HL-60 (cell line): ENCODE results near the gene LCE3B.
"Not testable (repeated sequence)": the region's sequence is repeated elsewhere in the genome, so short reads cannot be mapped to it uniquely, and the experiment has no call there.

Experiments
- DNase-seq, 2 experiments: peaks; one replicate each; pipeline ENCODE4 v3.0.0-alpha.2; 2010 to 2020; ENCODE audit warnings: low read depth in 1 of 2, low spot score in 1 of 2
- H3K27ac ChIP-seq: fragments of 250-450 bp; sonication (Bioruptor Pico); replicated peaks from 2 replicates; pipeline ENCODE4 v1.5.1; 2020; ENCODE audit warnings: mild to moderate bottlenecking, moderate library complexity
- H3K27me3 ChIP-seq: fragments of 250-450 bp; sonication (Bioruptor Pico); 2 replicates; pipeline ENCODE4 v1.5.1; 2021; ENCODE audit warnings: mild to moderate bottlenecking, moderate library complexity; ENCODE audit not compliant: insufficient read depth, poor library complexity, severe bottlenecking
- H3K4me3 ChIP-seq: replicated peaks from 2 replicates; pipeline ENCODE4 v1.5.1; 2011; ENCODE audit warnings: mild to moderate bottlenecking, control low read depth, low read length; ENCODE audit not compliant: insufficient read depth
- CTCF ChIP-seq: IDR thresholded peaks from one replicate; pipeline ENCODE4 v1.5.1; 2011; ENCODE audit warnings: low read length, control low read depth, inconsistent platforms; ENCODE audit not compliant: insufficient read depth
- GABPA ChIP-seq: IDR thresholded peaks from 2 replicates; pipeline ENCODE4 v1.6.1; 2012; ENCODE audit warnings: low read depth
- POLR2AphosphoS5 ChIP-seq: IDR thresholded peaks from 2 replicates; pipeline ENCODE4 v1.6.1; 2012; ENCODE audit warnings: low read depth
- REST ChIP-seq: IDR thresholded peaks from 2 replicates; pipeline ENCODE4 v1.6.1; 2012; ENCODE audit warnings: low read depth; ENCODE audit not compliant: insufficient replicate concordance
- SPI1 ChIP-seq: IDR thresholded peaks from 2 replicates; pipeline ENCODE4 v1.6.1; 2012; ENCODE audit warnings: low read depth, mild to moderate bottlenecking, borderline replicate concordance

The LCE3B gene

GRCh38 chr1:152577168-152577567 is 36.4 kb upstream of the LCE3B start:
- DNase-seq, result no peak
- TF ChIP-seq REST (no peak), GABPA (no peak), SPI1 (no peak), POLR2AphosphoS5 (no peak), CTCF (no peak)

GRCh38 chr1:152579526-152579925 is 34.1 kb upstream of the LCE3B start:
- H3K27ac ChIP-seq, DNase-seq, H3K27me3 ChIP-seq, H3K4me3 ChIP-seq: not testable (repeated sequence)

More at GRCh38 chr1:152577168-152577567, 36.4 kb upstream of the LCE3B start:
- Histone ChIP-seq H3K27ac (no peak overlapping the region), H3K27me3 (no peaks in the 10 kb centered on the region), H3K4me3 (no peak overlapping the region)

GRCh38 chr1:152580433-152580832 is 33.2 kb upstream of the LCE3B start, which contains the start of gene LCE3D:
Gene LCE3D (minus strand): TSS chr1:152580516. CDS start chr1:152579936, 580 bp downstream.
- no peak within 1 kb of the TSS for H3K27ac ChIP-seq
- no peaks in the 10 kb centered on the region for H3K27me3 ChIP-seq
- no peak for DNase-seq
- no peak for TF ChIP-seq CTCF
- no peak within 1 kb of the TSS for H3K4me3 ChIP-seq

- Histone ChIP-seq H3K27ac (no peak overlapping the region), H3K4me3 (no peak overlapping the region), H3K27me3 (no peaks in the 10 kb centered on the region)
- TF ChIP-seq GABPA (no peak), SPI1 (no peak), CTCF (no peak), POLR2AphosphoS5 (no peak), REST (no peak)
- DNase-seq, result no peak
These were observed 31.0 kb upstream of the LCE3B start for GRCh38 chr1:152582647-152583046.
